Epithelial cell of proximal tubule (primary cell): Measurements from ENCODE around the gene IQSEC1. TPM values are rescaled to one million over a fixed set of nuclear protein-coding genes. Genes with fewer than 3 reads are reported as not detected.

ENCODE experiments used
- DNase-seq: peaks from one replicate; pipeline ENCODE4 v3.0.0-alpha.2; 2011; ENCODE audit warnings: low read depth
- H3K4me3 ChIP-seq: 2 replicates; pipeline ENCODE4 v1.5.1; 2011; ENCODE audit warnings: low read depth, mild to moderate bottlenecking, low read length
- total RNA-seq: library from RNA; depleted of rRNA; stranded (reverse); fragments of >200 nt; gene quantifications from 2 replicates; pipeline ENCODE4 v1.2.3, GENCODE V29; 2015
- TF ChIP-seq, protein P1 (sequence below): conservative IDR thresholded peaks from 2 replicates; pipeline ENCODE4 v1.5.1; 2012; ENCODE audit warnings: low read depth, mild to moderate bottlenecking, low read length

The IQSEC1 gene
- total RNA-seq, 1 donor from 2014 or later = 8.8 TPM

- TF ChIP-seq, protein P1, sequence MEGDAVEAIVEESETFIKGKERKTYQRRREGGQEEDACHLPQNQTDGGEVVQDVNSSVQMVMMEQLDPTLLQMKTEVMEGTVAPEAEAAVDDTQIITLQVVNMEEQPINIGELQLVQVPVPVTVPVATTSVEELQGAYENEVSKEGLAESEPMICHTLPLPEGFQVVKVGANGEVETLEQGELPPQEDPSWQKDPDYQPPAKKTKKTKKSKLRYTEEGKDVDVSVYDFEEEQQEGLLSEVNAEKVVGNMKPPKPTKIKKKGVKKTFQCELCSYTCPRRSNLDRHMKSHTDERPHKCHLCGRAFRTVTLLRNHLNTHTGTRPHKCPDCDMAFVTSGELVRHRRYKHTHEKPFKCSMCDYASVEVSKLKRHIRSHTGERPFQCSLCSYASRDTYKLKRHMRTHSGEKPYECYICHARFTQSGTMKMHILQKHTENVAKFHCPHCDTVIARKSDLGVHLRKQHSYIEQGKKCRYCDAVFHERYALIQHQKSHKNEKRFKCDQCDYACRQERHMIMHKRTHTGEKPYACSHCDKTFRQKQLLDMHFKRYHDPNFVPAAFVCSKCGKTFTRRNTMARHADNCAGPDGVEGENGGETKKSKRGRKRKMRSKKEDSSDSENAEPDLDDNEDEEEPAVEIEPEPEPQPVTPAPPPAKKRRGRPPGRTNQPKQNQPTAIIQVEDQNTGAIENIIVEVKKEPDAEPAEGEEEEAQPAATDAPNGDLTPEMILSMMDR = no peak
- no peak overlapping the region for H3K4me3 ChIP-seq
- DNase-seq = no peak
These were observed 26.5 kb upstream of the IQSEC1 start for GRCh38 chr3:13099707-13100106.

DNA sequence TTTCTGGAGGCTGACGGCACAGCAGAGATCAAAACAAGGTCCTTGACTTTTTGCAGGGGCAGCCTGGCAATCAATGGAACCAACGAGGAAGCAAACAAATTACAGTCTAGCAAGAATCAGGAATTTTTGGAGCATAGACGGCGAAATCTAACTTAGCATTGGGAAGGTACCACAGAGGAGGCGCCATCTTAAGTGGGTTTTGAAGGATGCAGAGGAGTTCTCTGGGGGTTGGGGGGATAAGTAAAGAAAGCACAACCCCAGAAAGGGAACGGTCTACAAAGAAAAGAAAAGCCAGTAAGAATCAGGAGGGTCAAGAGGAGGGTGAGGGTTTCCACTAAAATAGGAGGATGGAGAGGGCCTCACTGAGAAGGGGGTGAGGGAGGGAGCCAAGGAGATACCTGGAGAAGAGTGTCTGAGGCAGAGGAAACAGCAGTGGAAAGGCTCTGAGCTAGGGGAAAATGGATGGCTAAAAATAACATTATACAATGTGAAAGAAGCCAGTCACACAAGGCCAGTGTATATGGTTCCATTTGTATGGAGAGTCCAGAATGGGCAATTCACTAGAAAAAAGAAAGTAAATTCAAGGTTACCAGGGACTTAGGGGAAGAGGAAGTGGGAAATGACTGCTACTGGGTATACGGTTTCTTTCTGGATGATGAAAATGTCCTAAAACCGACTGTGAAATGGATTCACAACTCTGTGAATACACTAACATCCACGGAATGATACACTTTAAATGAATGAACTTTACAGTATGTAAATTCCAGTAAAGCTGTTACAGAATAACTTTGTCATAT lies 25.2 kb upstream of the IQSEC1 start:
- no peak overlapping the region for H3K4me3 ChIP-seq
- TF ChIP-seq, protein P1 = no peak
- DNase-seq = no peak

DNA sequence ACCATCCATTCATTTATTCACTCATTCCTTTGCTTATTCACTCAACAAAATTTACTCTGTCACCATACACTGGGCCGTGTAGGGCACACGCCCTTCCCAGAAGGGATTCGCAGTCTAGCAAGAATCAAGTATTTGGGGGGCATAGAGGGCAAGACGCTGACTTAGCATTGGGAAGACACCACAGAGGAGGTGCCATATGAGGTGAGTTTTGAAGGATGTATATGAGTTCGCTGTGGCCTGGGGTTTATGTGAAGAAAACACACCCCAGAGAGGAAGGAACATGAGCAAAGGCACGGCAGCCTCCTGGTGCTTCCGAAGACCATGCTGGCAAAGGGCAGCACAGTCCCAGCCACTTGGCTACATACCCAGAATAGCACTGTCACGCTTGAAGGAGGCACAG lies 23.1 kb upstream of the IQSEC1 start:
- TF ChIP-seq, protein P1 = no peak
- H3K4me3 ChIP-seq = no peak overlapping the region
- no peak for DNase-seq

GRCh38 chr3:13095408-13095937 lies 22.2 kb upstream of the IQSEC1 start:
- TF ChIP-seq, protein P1 = no peak
- no peak overlapping the region for H3K4me3 ChIP-seq
- DNase-seq = no peak

DNA sequence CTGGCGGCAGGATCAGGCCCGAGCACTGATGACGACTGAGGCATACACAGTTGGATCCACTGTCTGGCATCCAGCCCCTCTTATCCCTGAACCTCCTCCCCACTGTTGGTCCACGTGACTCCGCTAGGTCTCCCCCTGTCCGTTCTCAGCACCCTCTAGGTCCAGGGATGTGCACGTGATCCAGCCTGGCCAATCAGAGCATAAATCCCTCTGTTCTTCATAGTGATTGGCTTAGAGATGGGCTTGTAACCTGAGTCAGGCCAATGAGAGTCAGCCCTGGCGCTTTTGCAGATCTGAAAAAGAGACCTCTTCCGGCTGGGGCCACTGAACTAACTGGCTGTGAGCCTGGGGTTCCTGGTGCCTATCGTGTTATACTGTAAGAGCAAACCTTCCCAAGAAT lies 20.5 kb upstream of the IQSEC1 start:
- no peak overlapping the region for H3K4me3 ChIP-seq
- TF ChIP-seq, protein P1 = no peak
- no peak for DNase-seq

DNA sequence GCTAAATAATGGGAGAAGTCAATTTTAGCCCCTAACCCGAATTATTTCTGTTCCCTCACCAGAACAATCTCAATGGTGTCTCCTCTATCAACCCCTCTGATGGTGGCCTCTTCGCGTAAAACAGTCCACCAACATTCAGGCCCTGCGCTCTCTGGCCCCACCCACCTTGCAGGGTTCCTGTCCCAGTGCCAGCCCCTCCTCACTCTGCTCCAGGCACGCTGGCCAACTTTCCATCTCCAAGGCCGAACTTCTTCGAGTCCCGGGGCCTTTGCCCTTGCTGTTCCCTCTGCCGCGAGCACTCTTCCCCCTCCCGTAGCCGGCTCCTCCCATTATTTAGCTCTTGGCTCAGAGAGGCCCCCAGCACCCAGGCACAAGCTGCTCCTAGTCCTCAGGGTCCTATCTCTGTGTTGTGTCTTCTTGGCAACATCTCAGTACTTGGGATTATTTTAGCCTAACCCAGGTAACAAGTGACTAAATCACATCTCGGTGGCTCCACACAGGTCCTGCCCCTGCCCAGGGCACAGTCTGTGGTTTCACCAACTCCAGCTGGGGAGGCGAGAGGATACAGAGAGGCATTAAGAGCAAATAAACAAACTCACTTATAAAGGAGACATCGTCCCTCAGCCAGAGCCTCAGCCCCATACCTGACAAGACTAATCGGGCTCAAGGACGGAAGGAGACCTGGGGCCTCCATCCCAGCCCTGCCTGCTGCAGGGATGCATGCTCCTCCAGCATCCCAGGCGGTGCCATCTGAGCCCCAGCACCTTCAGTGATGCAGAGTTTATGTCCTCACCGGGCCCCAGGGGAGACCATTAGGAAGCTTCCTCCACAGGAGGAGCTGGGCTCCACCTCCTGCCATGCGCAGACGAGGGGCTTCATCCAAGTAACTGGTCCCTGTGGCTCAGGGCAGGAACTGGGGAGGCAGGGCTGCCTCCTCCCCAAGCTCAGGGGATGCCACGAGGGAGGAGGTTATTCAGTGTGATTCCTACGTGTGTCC lies 19.7 kb upstream of the IQSEC1 start:
- no peak for DNase-seq
- TF ChIP-seq, protein P1 = no peak
- no peak overlapping the region for H3K4me3 ChIP-seq
